GM19240 (cell line): ENCODE results near the gene PHYHIPL.

Experiments
- DNase-seq: peaks from one replicate; pipeline ENCODE4 v3.0.0; 2011; ENCODE audit warnings: low spot score; ENCODE audit not compliant: insufficient read length

Gene PHYHIPL

DNA sequence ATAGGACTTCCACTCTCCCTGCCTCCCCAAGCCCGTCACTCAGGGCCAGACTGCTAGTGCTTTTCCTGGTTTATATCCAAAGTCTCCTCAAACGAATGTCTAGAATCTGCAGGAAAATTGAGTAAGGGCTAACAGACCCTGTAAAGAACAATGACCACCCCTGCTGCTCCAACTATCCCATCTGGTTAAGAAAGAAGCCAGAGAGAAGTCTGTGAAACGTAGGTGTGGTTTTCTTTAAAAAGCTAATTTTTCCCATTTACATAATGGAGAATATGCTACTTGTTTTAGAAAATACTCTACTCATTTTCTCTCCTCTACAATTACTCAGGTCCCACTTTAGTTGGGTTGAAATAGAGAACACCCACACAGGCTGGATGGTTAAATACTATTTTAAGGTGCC lies 113.4 kb downstream of the PHYHIPL start:
- DNase-seq, result no peak

DNA sequence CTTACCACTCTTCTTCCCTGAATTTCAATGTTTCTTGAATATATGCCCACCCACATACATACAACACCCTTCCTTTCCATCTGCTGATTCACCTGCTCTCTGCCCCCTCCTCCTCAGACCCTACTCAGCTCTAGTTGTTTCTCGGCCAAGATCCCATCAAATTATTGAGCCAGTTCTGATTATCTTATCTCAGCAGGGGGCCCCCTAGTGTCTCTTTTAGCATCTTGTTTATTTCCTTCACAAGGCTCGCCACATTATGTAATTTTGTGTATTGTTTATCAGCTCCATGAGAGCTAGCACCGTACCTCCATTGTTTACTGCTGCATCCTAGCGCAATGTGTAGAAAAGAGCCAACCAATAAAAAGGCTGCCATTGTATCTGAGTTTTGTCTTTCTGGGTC lies 114.0 kb downstream of the PHYHIPL start:
- DNase-seq, result no peak
